A673 (cell line): Measurements from ENCODE around the gene MIGA2. TPM values are rescaled to one million over a fixed set of nuclear protein-coding genes. Genes with fewer than 3 reads are reported as not detected.

Source experiments
- BruUV-seq: library from RNA; stranded (reverse); fragments of 400-500 nt; replicated peaks from 2 replicates; lab custom pipeline; 2021; lab: Mats Ljungman, UMichigan
- CTCF ChIA-PET: fragments of 300-600 bp; sonication (Branson Sonifier 250); formaldehyde crosslinking; loops from one replicate; lab custom pipeline; 2022; ENCODE audit warnings: antibody characterized with exemption; lab: Charles Lee
- POLR2A ChIA-PET: fragments of 300-600 bp; sonication (Branson Sonifier 250); formaldehyde crosslinking; loops from one replicate; lab custom pipeline; 2022; ENCODE audit warnings: antibody characterized with exemption; ENCODE audit not compliant: low non-redundant PET; lab: Charles Lee
- DNase-seq: peaks from one replicate; pipeline ENCODE4 v3.0.0-alpha.2; 2015; ENCODE audit warnings: low spot score
- H3K27ac ChIP-seq: fragments of 200-600 bp; sonication (generic); 2 replicates; pipeline ENCODE4 v1.5.1; 2016; ENCODE audit warnings: mixed run types, low read depth, mild to moderate bottlenecking, mixed read lengths, antibody characterized with exemption, low read length; ENCODE audit not compliant: poor library complexity, severe bottlenecking
- H3K27me3 ChIP-seq: fragments of 200-600 bp; sonication (generic); replicated peaks from 2 replicates; pipeline ENCODE4 v1.6.1; 2017; ENCODE audit warnings: mixed run types, low read depth, mild to moderate bottlenecking, mixed read lengths, antibody characterized with exemption, low read length; ENCODE audit not compliant: insufficient read depth, poor library complexity
- H3K36me3 ChIP-seq: fragments of 200-600 bp; sonication (generic); 2 replicates; pipeline ENCODE4 v1.6.1; 2016; ENCODE audit warnings: mixed run types, mild to moderate bottlenecking, mixed read lengths, antibody characterized with exemption, low read length; ENCODE audit not compliant: insufficient read depth, poor library complexity, severe bottlenecking
- H3K4me1 ChIP-seq: fragments of 200-600 bp; sonication (generic); 2 replicates; pipeline ENCODE4 v1.6.1; 2017; ENCODE audit warnings: mixed run types, mild to moderate bottlenecking, mixed read lengths, antibody characterized with exemption, low read length; ENCODE audit not compliant: insufficient read depth, poor library complexity, severe bottlenecking
- H3K4me3 ChIP-seq: fragments of 200-600 bp; sonication (generic); 2 replicates; pipeline ENCODE4 v1.5.1; 2016; ENCODE audit warnings: low read depth, mixed run types, mild to moderate bottlenecking, mixed read lengths, low read length; ENCODE audit not compliant: poor library complexity, severe bottlenecking
- H3K9me3 ChIP-seq: fragments of 200-600 bp; sonication (generic); 2 replicates; pipeline ENCODE4 v1.6.1; 2016; ENCODE audit warnings: mixed run types, low read depth, mild to moderate bottlenecking, mixed read lengths, antibody characterized with exemption, low read length; ENCODE audit not compliant: poor library complexity, severe bottlenecking
- EZH2 ChIP-seq: fragments of 200-600 bp; sonication (generic); IDR thresholded peaks from 2 replicates; pipeline ENCODE4 v1.6.1; 2017; ENCODE audit warnings: borderline replicate concordance, low read depth, mild to moderate bottlenecking, mixed read lengths, antibody characterized with exemption, low read length; ENCODE audit not compliant: poor library complexity, severe bottlenecking
- intact Hi-C: fragments of 100-400 bp; cut with micrococcal nuclease; formaldehyde crosslinking; loops from one replicate; pipeline ENCODE4 v1.10.0; 2022; ENCODE audit not compliant: unreplicated experiment
- total RNA-seq: library from RNA; stranded (reverse); gene quantifications from 2 replicates; pipeline ENCODE4 v1.2.3, GENCODE V29; 2021
- TF ChIP-seq, protein P1 (sequence below): fragments of 300-800, 200-600 bp; sonication (generic); conservative IDR thresholded peaks from 2 replicates; pipeline ENCODE4 v1.5.1; 2017; ENCODE audit warnings: low read depth, mild to moderate bottlenecking, antibody characterized with exemption, low read length, moderate library complexity, mixed read lengths

Gene MIGA2
- total RNA-seq, 1 experiment from 2014 or later: 27.7 TPM

DNA sequence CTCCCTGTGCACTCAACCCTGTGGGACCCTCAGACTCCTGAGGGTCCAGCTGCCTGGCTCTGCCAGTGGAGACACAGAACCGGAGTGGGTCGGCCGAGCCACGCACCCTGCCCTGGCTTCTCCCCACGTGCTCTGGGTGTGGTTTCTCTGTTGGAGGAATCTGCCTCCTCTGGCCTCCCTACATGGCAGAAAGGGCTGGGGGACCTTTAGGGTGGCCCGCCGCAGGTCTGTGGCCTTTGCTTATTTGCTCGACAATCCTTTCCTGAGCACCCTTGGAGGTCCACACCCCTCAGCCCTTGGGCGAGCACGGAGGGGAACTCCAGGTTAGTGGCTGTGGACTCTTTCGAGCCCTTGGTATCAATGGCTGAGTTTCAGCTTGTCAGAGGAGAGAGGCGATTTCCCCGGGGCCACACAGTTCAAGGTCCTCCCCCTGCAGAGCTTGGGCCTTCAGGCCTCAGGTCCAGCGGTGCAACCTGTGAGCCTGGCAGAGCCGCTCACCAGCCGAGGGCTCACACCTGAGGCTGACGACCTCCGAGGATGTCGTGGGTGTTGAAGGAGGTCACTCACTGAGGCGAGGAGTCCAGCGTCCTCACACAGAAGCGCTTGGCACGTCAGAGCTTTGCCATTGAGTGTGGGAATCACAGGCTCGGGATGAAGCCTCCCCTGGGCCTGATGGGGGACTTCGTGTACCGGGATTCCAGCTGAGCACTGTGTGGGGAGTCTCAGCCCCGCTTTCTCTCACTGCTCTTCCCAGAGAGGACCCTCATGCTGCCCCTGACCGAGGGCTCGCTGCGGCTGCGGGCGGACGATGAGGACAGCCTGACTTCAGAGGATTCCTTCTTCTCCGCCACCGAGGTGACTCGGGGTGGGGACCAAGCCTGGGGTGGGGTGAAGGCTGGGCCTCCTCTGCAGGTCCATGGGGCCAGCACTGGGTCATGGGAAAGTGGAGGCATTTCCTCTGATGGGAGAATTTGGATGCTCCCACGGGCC is 23.7 kb downstream of the MIGA2 start:
- no peaks in the 10 kb centered on the region for H3K4me1 ChIP-seq
- no peaks in the 10 kb centered on the region for H3K9me3 ChIP-seq
- BruUV-seq: no TSS peak
- no peak for TF ChIP-seq EZH2
- TF ChIP-seq, protein P1, sequence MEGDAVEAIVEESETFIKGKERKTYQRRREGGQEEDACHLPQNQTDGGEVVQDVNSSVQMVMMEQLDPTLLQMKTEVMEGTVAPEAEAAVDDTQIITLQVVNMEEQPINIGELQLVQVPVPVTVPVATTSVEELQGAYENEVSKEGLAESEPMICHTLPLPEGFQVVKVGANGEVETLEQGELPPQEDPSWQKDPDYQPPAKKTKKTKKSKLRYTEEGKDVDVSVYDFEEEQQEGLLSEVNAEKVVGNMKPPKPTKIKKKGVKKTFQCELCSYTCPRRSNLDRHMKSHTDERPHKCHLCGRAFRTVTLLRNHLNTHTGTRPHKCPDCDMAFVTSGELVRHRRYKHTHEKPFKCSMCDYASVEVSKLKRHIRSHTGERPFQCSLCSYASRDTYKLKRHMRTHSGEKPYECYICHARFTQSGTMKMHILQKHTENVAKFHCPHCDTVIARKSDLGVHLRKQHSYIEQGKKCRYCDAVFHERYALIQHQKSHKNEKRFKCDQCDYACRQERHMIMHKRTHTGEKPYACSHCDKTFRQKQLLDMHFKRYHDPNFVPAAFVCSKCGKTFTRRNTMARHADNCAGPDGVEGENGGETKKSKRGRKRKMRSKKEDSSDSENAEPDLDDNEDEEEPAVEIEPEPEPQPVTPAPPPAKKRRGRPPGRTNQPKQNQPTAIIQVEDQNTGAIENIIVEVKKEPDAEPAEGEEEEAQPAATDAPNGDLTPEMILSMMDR: no peak
- H3K4me3 ChIP-seq: no peak overlapping the region
- no peak for DNase-seq
- H3K36me3 ChIP-seq: peaks cover 3% of the 10 kb centered on the region
- no peaks in the 10 kb centered on the region for H3K27me3 ChIP-seq
- CTCF ChIA-PET: no interaction called here
- POLR2A ChIA-PET: no interaction called here
- intact Hi-C loops: no loop called here
- no peak overlapping the region for H3K27ac ChIP-seq

GRCh38 chr9:129060991-129061390 is 24.6 kb downstream of the MIGA2 start:
- DNase-seq: no peak
- intact Hi-C loops: no loop called here
- ChIA-PET CTCF (no interaction called here), POLR2A (no interaction called here)
- H3K9me3 ChIP-seq: no peaks in the 10 kb centered on the region
- no peaks in the 10 kb centered on the region for H3K4me1 ChIP-seq
- H3K27me3 ChIP-seq: no peaks in the 10 kb centered on the region
- H3K36me3 ChIP-seq: peaks cover 3% of the 10 kb centered on the region
- TF ChIP-seq, protein P1: no peak
- no peak for TF ChIP-seq EZH2
- no peak overlapping the region for H3K4me3 ChIP-seq
- no TSS peak for BruUV-seq
- H3K27ac ChIP-seq: no peak overlapping the region

- H3K4me1 ChIP-seq: no peaks in the 10 kb centered on the region
- BruUV-seq: no TSS peak
- no peak overlapping the region for H3K4me3 ChIP-seq
- H3K27me3 ChIP-seq: no peaks in the 10 kb centered on the region
- DNase-seq: no peak
- H3K27ac ChIP-seq: no peak overlapping the region
- no peaks in the 10 kb centered on the region for H3K9me3 ChIP-seq
- ChIA-PET CTCF (no interaction called here), POLR2A (no interaction called here)
- TF ChIP-seq, protein P1: no peak
- TF ChIP-seq EZH2: no peak
- intact Hi-C loops: no loop called here
- peaks cover 3% of the 10 kb centered on the region for H3K36me3 ChIP-seq
Measured at GRCh38 chr9:129063061-129063460, 26.6 kb downstream of the MIGA2 start.
